HG03558 (cell line): ENCODE data around the gene PIP4P1.
"Not testable (repeated sequence)": the region's sequence is repeated elsewhere in the genome, so short reads cannot be mapped to it uniquely, and the experiment has no call there.

Source experiments
- ATAC-seq: cut with Tn5 transposase; IDR thresholded peaks from one replicate; pipeline ENCODE4 v1.9.1; 2021; ENCODE audit warnings: moderate number of reproducible peaks; ENCODE audit not compliant: unreplicated experiment; ENCODE audit errors: extremely low read depth

The PIP4P1 gene

DNA sequence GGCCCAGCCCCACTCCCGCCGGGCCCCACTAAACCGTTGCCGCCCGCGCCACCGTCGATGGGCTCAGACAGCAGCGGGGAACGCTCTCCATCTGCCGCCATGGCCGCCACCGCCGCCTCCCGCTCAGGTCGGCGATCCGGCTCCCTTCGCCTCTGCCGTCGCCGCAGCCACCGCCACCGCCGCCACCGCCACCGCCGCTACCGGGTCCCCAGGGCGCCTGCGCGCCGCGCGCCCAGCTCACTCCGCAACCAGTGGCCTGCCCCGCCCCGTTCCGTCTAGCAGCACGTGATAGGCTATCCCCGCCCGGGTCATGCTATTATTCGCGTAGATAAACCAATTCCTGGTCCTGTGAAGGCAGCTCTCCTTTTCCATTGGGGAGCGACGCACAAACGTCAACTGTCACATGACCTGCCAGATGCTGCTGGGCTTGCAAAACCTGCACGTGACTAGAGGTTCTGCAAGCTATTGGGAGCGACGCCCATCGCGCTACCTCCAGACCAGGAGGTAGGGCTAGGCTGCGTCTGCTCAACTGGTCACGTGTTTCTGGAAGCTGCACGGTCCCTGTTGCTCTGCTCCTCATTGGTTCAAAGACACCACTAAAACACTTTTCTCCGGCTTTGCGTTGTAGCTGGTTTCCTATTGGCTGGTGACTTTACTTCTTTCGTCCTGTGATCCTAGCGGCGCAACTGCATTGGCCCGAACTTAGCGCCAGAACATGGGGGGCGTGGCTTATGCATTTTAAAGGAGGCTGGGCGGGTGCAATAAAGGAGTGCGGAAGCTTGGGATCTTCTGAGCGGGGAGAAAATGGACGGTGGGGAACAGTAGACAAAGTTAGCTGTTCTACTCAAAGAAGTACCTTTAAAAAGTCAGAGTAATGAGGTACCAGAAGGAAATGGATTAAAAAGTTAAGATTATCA is at the start of gene PIP4P1:
PIP4P1 (minus strand) TSS at position 210 of the 917 bp plus-strand sequence; CDS start at position 101, 109 bp downstream.
- peak; percentile 93 for ATAC-seq

GRCh38 chr14:20508367-20508766 is 47.1 kb upstream of the PIP4P1 start:
- no peak for ATAC-seq

GRCh38 chr14:20507537-20507936 is 46.3 kb upstream of the PIP4P1 start:
- not testable (repeated sequence) for ATAC-seq

- ATAC-seq, result not testable (repeated sequence)
Observed at GRCh38 chr14:20506752-20507151, 45.5 kb upstream of the PIP4P1 start.

DNA sequence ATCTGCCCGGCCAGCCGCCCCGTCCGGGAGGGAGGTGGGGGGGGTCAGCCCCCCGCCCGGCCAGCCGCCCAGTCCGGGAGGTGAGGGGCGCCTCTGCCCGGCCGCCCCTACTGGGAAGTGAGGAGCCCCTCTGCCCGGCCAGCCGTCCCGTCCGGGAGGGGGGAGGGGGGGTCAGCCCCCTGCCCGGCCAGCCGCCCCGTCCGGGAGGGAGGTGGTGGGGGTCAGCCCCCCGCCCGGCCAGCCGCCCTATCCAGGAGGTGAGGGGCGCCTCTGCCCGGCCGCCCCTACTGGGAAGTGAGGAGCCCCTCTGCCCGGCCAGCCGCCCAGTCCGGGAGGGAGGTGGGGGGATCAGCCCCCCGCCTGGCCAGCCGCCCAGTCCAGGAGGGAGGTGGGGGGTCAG is 45.0 kb upstream of the PIP4P1 start:
- ATAC-seq, result not testable (repeated sequence)

DNA sequence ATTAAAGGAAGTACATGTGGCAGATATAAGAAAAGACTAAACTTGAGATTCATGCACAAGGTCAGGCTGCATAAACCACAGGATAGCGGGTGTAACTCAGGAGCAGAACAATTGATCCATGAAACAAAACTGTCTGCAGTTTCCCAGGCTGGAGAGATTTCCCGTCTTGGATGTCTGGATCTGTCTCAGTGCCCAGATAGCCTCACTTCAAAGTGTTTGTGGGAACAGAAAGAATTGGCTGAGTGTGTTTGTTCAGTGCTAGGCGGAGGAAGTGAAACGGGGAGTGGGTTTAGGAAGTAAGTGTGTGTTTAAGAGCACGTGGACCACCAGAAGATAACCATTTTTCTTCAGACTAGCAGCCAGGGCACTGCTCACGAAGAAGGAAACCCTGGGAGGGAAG is 42.7 kb upstream of the PIP4P1 start:
- no peak for ATAC-seq

DNA sequence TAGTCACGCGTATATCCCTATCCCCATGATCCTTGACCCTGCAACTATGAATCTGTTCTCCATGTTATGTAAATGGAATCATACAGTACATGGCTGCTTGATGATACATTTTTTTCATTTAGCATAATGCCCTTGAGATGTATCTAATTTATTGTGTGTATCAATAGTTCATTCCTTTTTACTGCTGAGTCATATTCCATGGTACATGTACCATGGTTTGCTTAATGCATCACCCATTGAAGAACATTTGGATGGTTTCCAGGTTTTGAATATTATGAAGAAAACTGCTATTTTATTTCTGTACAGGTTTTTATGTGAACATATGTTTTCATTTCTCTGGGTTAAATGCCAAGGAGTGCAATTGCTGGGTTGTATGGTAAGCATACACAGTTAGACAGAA is 40.1 kb upstream of the PIP4P1 start:
- no peak for ATAC-seq

GRCh38 chr14:20499881-20500280 is 38.6 kb upstream of the PIP4P1 start:
- ATAC-seq, result no peak

DNA sequence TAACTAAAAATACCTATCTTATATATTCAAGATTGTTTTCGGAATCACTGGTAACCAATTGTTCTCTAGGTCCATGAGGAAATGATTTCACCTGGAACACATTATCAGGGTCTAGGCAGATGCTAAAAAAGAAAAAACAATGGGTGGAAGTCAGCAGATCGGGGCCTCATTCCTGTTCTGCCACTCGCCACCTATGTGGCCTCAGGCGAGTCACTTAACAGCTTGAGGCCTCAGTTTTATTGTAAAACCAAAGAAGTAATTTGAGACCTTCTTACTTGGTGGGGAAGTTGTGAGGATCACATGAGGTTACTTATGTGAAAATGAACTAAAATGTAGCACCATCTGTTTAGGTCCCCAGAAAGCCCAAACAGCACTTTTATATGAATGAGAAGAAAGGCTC is 37.9 kb upstream of the PIP4P1 start:
- no peak for ATAC-seq

- no peak for ATAC-seq
Observed at GRCh38 chr14:20498622-20499021, 37.4 kb upstream of the PIP4P1 start.

GRCh38 chr14:20494935-20495766 is 33.9 kb upstream of the PIP4P1 start:
- ATAC-seq, result no peak

DNA sequence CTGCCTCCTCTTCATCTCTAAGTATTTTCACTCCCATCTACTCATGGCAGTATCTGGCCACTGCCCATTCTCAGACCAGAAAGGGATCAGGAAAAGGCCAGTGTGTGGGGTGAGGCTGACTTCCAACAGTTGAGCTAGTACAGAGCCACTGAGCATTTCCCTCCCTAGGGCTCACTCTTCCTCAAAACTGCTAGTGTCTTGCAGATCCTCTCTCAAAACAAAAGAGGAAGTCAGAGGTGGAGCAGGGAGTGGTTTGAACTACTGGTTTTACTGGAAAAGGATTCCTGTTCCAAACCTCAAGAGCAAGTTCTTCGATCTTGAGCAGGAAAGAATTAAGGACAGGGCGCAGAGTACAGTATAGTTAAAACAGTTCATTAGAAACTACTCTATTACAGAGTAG is 32.4 kb upstream of the PIP4P1 start:
- no peak for ATAC-seq

DNA sequence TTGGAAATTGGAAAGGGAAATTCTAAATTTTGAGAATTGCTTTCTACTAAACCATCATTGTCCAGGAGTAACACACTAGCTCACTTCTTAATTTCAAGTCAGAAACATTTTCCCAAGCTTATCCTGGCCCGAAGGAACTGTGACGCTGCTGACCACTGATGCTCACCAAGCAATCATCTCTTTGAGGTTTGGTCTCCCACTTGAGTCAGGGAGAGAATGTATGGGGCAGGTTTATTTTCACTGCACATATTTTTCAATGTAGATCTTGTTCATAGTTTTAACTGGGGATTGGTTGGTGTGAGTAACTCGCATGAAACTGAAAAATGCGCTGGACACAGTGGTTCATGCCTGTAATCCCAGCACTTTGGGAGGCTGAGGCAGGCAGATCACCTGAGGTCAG is 31.3 kb upstream of the PIP4P1 start:
- no peak for ATAC-seq

DNA sequence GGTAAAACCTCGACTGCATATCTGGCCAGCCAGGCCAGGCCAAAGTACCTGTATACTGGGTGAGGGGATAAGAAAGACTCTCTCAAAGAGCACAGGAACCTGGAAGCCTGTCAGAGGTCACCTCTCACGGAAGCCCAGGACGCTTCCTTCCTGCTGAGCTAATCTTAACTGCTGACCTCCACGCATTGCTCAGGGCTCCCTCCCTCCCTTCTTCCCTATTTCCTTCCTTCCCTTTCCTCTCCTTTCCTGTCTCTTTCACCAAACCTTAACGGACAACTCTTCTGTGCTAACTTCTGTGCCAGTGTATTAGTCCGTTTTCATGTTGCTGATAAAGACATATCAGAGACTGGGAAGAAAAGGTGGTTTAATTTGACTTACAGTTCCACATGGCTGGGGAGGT is 29.3 kb upstream of the PIP4P1 start:
- no peak for ATAC-seq

DNA sequence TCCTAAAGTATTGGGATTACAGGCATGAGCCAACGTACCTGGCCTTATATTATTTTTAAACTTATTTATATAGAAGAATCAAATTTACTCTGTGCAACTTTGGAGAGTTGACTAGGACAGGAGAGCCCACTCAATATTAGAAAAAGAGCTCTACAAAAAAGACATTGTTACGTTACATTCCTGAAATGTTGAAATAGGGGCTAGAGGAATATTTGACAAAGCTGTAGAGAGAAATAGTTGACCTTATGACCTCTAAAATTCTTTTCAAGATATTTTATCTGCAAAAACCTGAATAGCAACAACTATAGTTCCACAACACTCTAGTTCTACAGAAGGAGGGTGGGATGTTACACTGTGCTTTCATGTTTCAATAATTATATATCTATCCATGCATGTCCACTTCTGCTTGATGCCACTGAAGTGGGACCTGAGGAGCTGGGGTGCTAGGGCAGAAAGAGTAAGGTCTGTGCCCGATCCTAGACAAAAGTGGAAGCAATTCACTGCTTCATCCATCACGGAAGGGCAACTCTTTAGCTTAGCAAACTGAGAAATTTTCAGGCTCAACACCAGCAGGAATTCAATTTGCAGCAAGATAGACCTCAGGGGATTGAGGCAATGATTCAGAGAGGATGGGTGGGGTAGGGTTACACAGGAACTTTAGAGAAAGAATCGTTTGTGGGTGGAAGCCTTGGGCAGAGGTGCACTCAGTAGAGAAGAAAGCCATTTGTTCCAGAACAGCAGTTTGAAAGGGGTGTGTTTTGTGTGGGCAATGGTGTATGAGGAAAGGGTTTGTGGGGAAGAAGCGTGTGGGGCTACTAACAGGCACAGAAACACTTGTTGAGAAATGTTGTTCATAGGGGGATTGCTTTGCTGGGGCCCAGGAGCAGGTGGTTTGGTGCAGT is 28.1 kb upstream of the PIP4P1 start:
- ATAC-seq, result no peak

- no peak for ATAC-seq
Observed at GRCh38 chr14:20487396-20487725, 26.1 kb upstream of the PIP4P1 start.

DNA sequence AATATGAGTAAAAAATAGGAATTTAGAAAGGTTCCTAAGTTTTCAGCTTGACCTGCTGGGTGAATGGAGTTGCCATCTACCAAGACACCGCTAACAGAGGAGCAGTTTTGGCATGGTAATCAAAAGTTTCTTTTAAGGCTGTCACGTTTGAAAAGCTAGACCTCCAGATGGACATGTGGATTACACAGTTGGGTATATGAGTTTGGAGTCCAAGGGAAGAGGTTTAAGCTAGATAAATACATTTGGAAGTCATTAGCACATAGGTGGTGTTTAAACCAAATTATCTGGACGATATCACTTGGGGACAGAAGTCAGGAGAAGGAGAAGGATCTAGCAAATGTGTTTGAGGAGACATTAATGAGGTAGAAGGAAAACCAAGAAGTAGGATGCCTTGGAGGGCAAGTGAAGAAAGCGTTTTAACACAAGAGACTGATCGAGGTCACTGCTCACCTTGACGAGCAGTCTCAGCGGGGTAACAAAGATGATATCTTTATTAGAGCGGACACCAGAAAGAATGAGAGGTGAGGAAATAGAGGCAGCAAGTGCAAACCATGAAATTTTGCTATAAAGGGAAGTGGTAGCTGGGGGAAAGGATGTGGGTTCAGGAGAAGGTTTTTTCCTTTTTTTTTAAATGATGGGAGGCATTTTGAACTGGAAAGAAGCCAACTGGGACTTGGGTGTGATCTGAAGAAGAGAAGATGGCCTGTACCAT is 25.6 kb upstream of the PIP4P1 start:
- ATAC-seq, result no peak

DNA sequence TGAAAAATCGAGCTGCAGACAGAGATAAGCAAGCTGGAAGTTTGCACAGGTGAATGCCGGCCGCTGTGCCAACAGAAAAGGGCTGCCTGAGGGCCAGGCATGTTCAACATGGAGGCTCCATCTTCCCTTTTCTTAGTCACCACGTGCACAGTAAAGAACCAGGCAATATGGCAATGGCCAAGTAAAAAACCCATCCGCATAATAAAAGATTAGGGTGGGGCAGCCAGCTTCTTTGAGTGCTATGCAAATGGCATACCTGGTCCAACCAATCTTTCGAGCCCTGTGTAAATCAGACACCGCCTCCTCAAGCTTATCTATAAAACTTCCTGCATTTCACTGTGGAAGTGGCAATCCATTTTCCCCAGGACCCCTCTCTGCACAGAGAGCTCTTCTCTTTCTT is 24.7 kb upstream of the PIP4P1 start:
- no peak for ATAC-seq

- ATAC-seq, result no peak
Observed at GRCh38 chr14:20482382-20482781, 21.1 kb upstream of the PIP4P1 start.

- no peak for ATAC-seq
Observed at GRCh38 chr14:20478894-20479293, 17.7 kb upstream of the PIP4P1 start.
